C4-2B (cell line): ENCODE results near the gene GLRX.

Experiments used
- ZFX ChIP-seq: fragments of 450-650 bp; IDR thresholded peaks from 2 replicates; pipeline ENCODE4 v1.6.1; 2017
- TF ChIP-seq, protein P1 (sequence below): fragments of 450-650 bp; conservative IDR thresholded peaks from 2 replicates; pipeline ENCODE4 v1.5.1; 2017; ENCODE audit warnings: mild to moderate bottlenecking

GRCh38 chr5:95823738-95824609 is 1.4 kb upstream of the GLRX start:
- TF ChIP-seq, protein P1, sequence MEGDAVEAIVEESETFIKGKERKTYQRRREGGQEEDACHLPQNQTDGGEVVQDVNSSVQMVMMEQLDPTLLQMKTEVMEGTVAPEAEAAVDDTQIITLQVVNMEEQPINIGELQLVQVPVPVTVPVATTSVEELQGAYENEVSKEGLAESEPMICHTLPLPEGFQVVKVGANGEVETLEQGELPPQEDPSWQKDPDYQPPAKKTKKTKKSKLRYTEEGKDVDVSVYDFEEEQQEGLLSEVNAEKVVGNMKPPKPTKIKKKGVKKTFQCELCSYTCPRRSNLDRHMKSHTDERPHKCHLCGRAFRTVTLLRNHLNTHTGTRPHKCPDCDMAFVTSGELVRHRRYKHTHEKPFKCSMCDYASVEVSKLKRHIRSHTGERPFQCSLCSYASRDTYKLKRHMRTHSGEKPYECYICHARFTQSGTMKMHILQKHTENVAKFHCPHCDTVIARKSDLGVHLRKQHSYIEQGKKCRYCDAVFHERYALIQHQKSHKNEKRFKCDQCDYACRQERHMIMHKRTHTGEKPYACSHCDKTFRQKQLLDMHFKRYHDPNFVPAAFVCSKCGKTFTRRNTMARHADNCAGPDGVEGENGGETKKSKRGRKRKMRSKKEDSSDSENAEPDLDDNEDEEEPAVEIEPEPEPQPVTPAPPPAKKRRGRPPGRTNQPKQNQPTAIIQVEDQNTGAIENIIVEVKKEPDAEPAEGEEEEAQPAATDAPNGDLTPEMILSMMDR = no peak
- no peak for TF ChIP-seq ZFX
